ENCODE data around the gene NR2F1-AS1. TPM values are rescaled to one million over a fixed set of nuclear protein-coding genes. Genes with fewer than 3 reads are reported as not detected.

The NR2F1-AS1 gene
- total and polyA plus RNA-seq, 2 donors (not counting 3 experiments of a cell fraction or from before 2014, with no cell fraction given), result 4.2 to 13.8 TPM

DNA sequence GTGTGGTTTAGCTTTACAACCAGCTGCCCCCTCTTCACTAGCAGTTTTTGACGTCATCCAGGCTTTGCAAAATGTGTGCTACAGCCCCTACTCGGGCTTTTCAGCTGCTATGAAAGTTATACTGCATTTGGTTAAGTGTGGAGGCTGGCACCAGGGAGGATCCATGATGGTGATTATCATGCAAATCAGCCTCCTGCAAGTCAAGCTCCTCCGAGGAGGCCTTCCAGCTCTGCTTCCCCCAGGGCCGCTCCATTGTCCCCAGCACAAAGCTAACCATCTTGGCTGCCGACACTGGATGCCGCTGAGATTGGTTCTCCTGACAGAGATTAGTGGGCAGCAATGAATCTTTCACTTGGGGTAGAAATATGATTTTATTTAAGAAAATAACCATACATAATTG is 159.6 kb downstream of the NR2F1-AS1 start:
- Histone ChIP-seq H3K9ac (replicated peaks; ENCODE audit: extremely low read depth, insufficient read depth, low read length) (no peak overlapping the region), H3K27me3 (ENCODE audit: control insufficient read depth in 2 of 2, insufficient read depth in 2 of 2, low read length in 2 of 2) (no peaks in the 10 kb centered on the region), H3K9me3 (replicated peaks; ENCODE audit: control insufficient read depth, insufficient read depth, low read length) (no peaks in the 10 kb centered on the region), H3K27ac (ENCODE audit: insufficient read depth, low read depth, low read length) (no peak overlapping the region), H3K79me2 (ENCODE audit: control insufficient read depth, insufficient read depth, low read length) (no peaks in the 10 kb centered on the region), H3K4me3 (replicated peaks in 1 of 3; ENCODE audit: insufficient read depth in 1 of 3, low read depth in 1 of 3, low read length in 3 of 3) (no peak overlapping the region), H2AFZ (ENCODE audit: low read depth, low read length) (no peak overlapping the region), H3K36me3 (ENCODE audit: control insufficient read depth in 2 of 2, extremely low read depth in 1 of 2, insufficient read depth in 2 of 2, low read length in 2 of 2) (no peaks in the 10 kb centered on the region), H3K9me1 (replicated peaks; ENCODE audit: control insufficient read depth, extremely low read depth, insufficient read depth, low read length) (no peaks in the 10 kb centered on the region), H4K20me1 (replicated peaks; ENCODE audit: control insufficient read depth, extremely low read depth, insufficient read depth, low read length) (no peaks in the 10 kb centered on the region), H3K4me2 (ENCODE audit: insufficient read depth, low read length) (no peak overlapping the region), H3K4me1 (ENCODE audit: control insufficient read depth, extremely low read depth, insufficient read depth, low read length) (peaks cover 16% of the 10 kb centered on the region)
- no peak for TF ChIP-seq FOS (IDR thresholded peaks at IDR 0.05; ENCODE audit: borderline replicate concordance, insufficient read depth, low read length)
- no peak for TF ChIP-seq GATA2 (IDR thresholded peaks at IDR 0.05; ENCODE audit: insufficient read depth, insufficient read length, low read depth, low read length)
- TF ChIP-seq, protein P1, sequence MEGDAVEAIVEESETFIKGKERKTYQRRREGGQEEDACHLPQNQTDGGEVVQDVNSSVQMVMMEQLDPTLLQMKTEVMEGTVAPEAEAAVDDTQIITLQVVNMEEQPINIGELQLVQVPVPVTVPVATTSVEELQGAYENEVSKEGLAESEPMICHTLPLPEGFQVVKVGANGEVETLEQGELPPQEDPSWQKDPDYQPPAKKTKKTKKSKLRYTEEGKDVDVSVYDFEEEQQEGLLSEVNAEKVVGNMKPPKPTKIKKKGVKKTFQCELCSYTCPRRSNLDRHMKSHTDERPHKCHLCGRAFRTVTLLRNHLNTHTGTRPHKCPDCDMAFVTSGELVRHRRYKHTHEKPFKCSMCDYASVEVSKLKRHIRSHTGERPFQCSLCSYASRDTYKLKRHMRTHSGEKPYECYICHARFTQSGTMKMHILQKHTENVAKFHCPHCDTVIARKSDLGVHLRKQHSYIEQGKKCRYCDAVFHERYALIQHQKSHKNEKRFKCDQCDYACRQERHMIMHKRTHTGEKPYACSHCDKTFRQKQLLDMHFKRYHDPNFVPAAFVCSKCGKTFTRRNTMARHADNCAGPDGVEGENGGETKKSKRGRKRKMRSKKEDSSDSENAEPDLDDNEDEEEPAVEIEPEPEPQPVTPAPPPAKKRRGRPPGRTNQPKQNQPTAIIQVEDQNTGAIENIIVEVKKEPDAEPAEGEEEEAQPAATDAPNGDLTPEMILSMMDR (IDR thresholded peaks at IDR 0.05; ENCODE audit: extremely low read depth in 1 of 2, insufficient read depth in 1 of 2, low read depth in 1 of 2, low read length in 2 of 2), result no peak
- TF ChIP-seq EZH2 (IDR thresholded peaks at IDR 0.05; ENCODE audit: borderline replicate concordance, low read depth, low read length, severe bottlenecking), result no peak
- TF ChIP-seq POLR2A (IDR thresholded peaks at IDR 0.05; ENCODE audit: low read depth, low read length), result no peak
- TF ChIP-seq, protein P2, sequence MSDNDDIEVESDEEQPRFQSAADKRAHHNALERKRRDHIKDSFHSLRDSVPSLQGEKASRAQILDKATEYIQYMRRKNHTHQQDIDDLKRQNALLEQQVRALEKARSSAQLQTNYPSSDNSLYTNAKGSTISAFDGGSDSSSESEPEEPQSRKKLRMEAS (IDR thresholded peaks at IDR 0.05; ENCODE audit: insufficient read depth, insufficient read length), result no peak
- no peak for TF ChIP-seq MYC (IDR thresholded peaks at IDR 0.05; ENCODE audit: low read depth, low read length)
- no peak for TF ChIP-seq POLR2AphosphoS5 (IDR thresholded peaks at IDR 0.05; ENCODE audit: insufficient read depth, low read depth, low read length)
- no peak for TF ChIP-seq JUN (IDR thresholded peaks at IDR 0.05; ENCODE audit: borderline replicate concordance, insufficient read depth, insufficient read length, low read depth)
- no TSS peak for BruUV-seq (replicated peaks)
- FAIRE-seq (no peak), DNase-seq (ENCODE audit: low read depth, low spot score) (no peak)
- dilution Hi-C loops (cut with MboI; ENCODE audit: extremely low pct_ligation_motif_present, low sequenced_read_pairs), result no loop called here
- CTCF ChIA-PET, result interaction anchor here (1.1 to 1.5 kb wide), 3 partner anchors 8 to 329 kb away, joined by 3 to 5 read pairs (median 3); no protein-coding TSS in a partner anchor
- POLR2A ChIA-PET, result no interaction called here
- intact Hi-C loops (cut with micrococcal nuclease), result loop anchor here (5.0 kb wide), 2 partner anchors 59 to 161 kb away; partner anchors contain the start of genes NR2F1 and NR2F1-AS1
